Uterus (tissue), 2 donors: ENCODE data around the gene KCNJ18.
"Not testable (repeated sequence)": the region's sequence is repeated elsewhere in the genome, so short reads cannot be mapped to it uniquely, and the experiment has no call there.

ENCODE experiments used
- POLR2A ChIP-seq, 2 donors: fragments of 450-650 bp; IDR thresholded peaks; one replicate each; pipeline ENCODE4 v1.6.1; 2016; ENCODE audit warnings: antibody characterized with exemption in 2 of 2, mild to moderate bottlenecking in 1 of 2, moderate library complexity in 1 of 2
- TF ChIP-seq, protein P1 (sequence below), 4 experiments: fragments of 200-600 bp in 2 of 4; fragments of 450-650 bp in 2 of 4; sonication (generic) in 2 of 4; IDR thresholded peaks; one replicate each; pipeline ENCODE4 v1.5.1; 2016 to 2019; ENCODE audit warnings: antibody characterized with exemption in 4 of 4, mild to moderate bottlenecking in 2 of 4, moderate library complexity in 1 of 4

DNA sequence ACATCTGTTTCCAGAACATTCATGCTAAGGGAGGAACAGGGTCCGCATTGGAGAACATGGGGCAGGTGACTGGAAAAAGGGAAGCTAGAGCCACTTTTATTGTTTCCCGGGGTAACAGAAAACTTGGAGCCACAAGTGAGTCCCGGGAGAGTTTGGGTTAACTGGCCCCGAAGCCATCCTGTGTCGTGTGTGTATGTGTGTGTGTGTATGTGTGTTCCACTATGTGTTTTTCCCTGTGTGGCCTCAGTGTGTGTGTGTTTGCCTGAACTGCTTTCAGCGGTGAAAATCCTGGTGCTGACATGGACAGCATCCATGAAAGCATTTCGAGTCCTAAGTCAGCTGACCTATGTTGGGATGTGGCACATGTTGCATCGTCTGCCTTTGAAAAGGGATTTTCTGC lies 20.7 kb downstream of the KCNJ18 start:
- TF ChIP-seq POLR2A (IDR thresholded peaks at IDR 0.05): not testable (repeated sequence)
- TF ChIP-seq, protein P1, sequence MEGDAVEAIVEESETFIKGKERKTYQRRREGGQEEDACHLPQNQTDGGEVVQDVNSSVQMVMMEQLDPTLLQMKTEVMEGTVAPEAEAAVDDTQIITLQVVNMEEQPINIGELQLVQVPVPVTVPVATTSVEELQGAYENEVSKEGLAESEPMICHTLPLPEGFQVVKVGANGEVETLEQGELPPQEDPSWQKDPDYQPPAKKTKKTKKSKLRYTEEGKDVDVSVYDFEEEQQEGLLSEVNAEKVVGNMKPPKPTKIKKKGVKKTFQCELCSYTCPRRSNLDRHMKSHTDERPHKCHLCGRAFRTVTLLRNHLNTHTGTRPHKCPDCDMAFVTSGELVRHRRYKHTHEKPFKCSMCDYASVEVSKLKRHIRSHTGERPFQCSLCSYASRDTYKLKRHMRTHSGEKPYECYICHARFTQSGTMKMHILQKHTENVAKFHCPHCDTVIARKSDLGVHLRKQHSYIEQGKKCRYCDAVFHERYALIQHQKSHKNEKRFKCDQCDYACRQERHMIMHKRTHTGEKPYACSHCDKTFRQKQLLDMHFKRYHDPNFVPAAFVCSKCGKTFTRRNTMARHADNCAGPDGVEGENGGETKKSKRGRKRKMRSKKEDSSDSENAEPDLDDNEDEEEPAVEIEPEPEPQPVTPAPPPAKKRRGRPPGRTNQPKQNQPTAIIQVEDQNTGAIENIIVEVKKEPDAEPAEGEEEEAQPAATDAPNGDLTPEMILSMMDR (IDR thresholded peaks at IDR 0.05): not testable (repeated sequence)
